Keratinocyte (primary cell): ENCODE measurements around the gene NAA80. TPM values are rescaled to one million over a fixed set of nuclear protein-coding genes. Genes with fewer than 3 reads are reported as not detected.

ENCODE experiments used
- DNase-seq: peaks from one replicate; pipeline ENCODE4 v3.0.0-alpha.2; 2011; ENCODE audit warnings: low read depth, missing footprints, low spot score
- FAIRE-seq: peaks from 2 replicates; lab custom pipeline; 2011; peaks lifted over from hg19 to GRCh38; lab: Jason Lieb, UNC
- H2AFZ ChIP-seq: 2 replicates; pipeline ENCODE4 v1.6.0; 2012; ENCODE audit warnings: low read length, control low read depth, inconsistent platforms; ENCODE audit not compliant: control insufficient read depth
- H3K27ac ChIP-seq: 2 replicates; pipeline ENCODE4 v1.5.1; 2011; ENCODE audit warnings: low read length; ENCODE audit not compliant: control insufficient read depth, insufficient read depth
- H3K27me3 ChIP-seq: 3 replicates; pipeline ENCODE4 v1.6.0; 2011; ENCODE audit warnings: low read length; ENCODE audit not compliant: control insufficient read depth, insufficient read depth; ENCODE audit errors: extremely low read depth
- H3K36me3 ChIP-seq, 2 experiments: 2 replicates in 1 of 2; 3 replicates in 1 of 2; pipeline ENCODE4 v1.5.1; 2011; ENCODE audit warnings: low read length in 2 of 2, mild to moderate bottlenecking in 1 of 2; ENCODE audit not compliant: control insufficient read depth in 2 of 2, insufficient read depth in 2 of 2; ENCODE audit errors: extremely low read depth in 1 of 2
- H3K4me1 ChIP-seq: 3 replicates; pipeline ENCODE4 v1.5.1; 2011; ENCODE audit warnings: low read length; ENCODE audit not compliant: control insufficient read depth, insufficient read depth; ENCODE audit errors: extremely low read depth
- H3K4me2 ChIP-seq: 3 replicates; pipeline ENCODE4 v1.6.0; 2011; ENCODE audit warnings: low read depth, low read length; ENCODE audit not compliant: control insufficient read depth, insufficient read depth; ENCODE audit errors: extremely low read depth
- H3K4me3 ChIP-seq, 3 experiments: fragments of 200-600 bp in 1 of 3; sonication (generic) in 1 of 3; 2 replicates in 2 of 3; 3 replicates in 1 of 3; pipeline ENCODE4 v1.5.1; 2011 to 2016; ENCODE audit warnings: low read length in 3 of 3, mild to moderate bottlenecking in 3 of 3, control low read depth in 2 of 3, inconsistent platforms in 1 of 3, low read depth in 1 of 3, mixed read lengths in 1 of 3, mixed run types in 1 of 3, moderate library complexity in 1 of 3; ENCODE audit not compliant: control insufficient read depth in 2 of 3, insufficient read depth in 2 of 3; ENCODE audit errors: extremely low read depth in 1 of 3
- H3K79me2 ChIP-seq: 2 replicates; pipeline ENCODE4 v1.6.0; 2012; ENCODE audit warnings: low read length; ENCODE audit not compliant: control insufficient read depth, insufficient read depth
- H3K9ac ChIP-seq: 3 replicates; pipeline ENCODE4 v1.6.0; 2011; ENCODE audit warnings: low read length; ENCODE audit not compliant: control insufficient read depth, insufficient read depth; ENCODE audit errors: extremely low read depth
- H3K9me1 ChIP-seq: 3 replicates; pipeline ENCODE4 v1.6.0; 2011; ENCODE audit warnings: low read length; ENCODE audit not compliant: control insufficient read depth, insufficient read depth; ENCODE audit errors: extremely low read depth
- H3K9me3 ChIP-seq: 2 replicates; pipeline ENCODE4 v1.5.1; 2012; ENCODE audit warnings: low read depth, low read length; ENCODE audit not compliant: control insufficient read depth
- H4K20me1 ChIP-seq: 3 replicates; pipeline ENCODE4 v1.6.0; 2011; ENCODE audit warnings: low read length; ENCODE audit not compliant: control insufficient read depth, insufficient read depth; ENCODE audit errors: extremely low read depth
- CTCF ChIP-seq, 3 experiments: IDR thresholded peaks in 1 of 3; conservative IDR thresholded peaks in 1 of 3; optimal IDR thresholded peaks in 1 of 3; 2 replicates in 2 of 3; 3 replicates in 1 of 3; pipeline versions ENCODE3 to v1.5.1; 2011; ENCODE audit warnings: low read length in 3 of 3, mild to moderate bottlenecking in 3 of 3, moderate library complexity in 2 of 3, control low read depth in 1 of 3, inconsistent platforms in 1 of 3; ENCODE audit not compliant: insufficient read depth in 2 of 3; ENCODE audit errors: extremely low read depth in 1 of 3
- EZH2 ChIP-seq: IDR thresholded peaks from one replicate; pipeline ENCODE4 v1.6.1; 2012; ENCODE audit warnings: inconsistent platforms, mild to moderate bottlenecking, low read length, moderate library complexity
- dilution Hi-C: fragments of 300-500 bp; cut with MboI; formaldehyde crosslinking; loops from one replicate; pipeline ENCODE4 v1.7.0; 2020; ENCODE audit warnings: low sequenced_read_pairs; ENCODE audit not compliant: extremely low pct_ligation_motif_present
- polyA plus RNA-seq, 5 experiments: library from polyadenylated mRNA; depleted of rRNA in 3 of 5; stranded (reverse) in 3 of 5; stranded (forward) in 1 of 5; unstranded in 1 of 5; fragments of >200 nt; gene quantifications; 1 replicate in 1 of 5; 2 replicates in 3 of 5; 3 replicates in 1 of 5; pipeline versions ENCODE4 v1.2.1 to v1.2.3, GENCODE V29; 2011 to 2012; ENCODE audit warnings: missing spikeins in 2 of 5, low read depth in 1 of 5, low replicate concordance in 1 of 5

NAA80 gene
- polyA plus RNA-seq, 1 donor (not counting 4 experiments of a cell fraction or from before 2014, with no cell fraction given), result 6.1 TPM

DNA sequence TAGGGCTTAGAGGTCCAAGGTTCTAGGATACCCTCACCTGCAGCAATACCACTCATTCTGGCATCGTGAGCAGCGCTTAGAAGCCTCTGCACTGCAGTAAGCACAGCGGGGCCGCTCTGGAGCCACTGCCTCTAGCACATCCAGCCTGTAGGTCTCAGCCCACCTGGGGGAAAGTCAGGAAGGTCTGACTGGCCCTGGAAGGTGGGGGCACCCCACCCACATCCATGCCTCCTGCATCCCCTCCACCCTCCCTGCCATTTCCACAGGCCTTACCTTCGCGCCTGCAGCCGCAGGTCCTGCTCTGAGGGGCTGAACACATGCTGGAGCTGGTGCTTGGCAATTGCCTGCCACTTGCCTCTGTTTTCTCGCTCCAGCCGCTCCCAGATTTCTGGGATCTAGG is 42.3 kb upstream of the NAA80 start:
- Histone ChIP-seq H3K9ac (no peak overlapping the region), H3K36me3 (no peaks in the 10 kb centered on the region), H3K9me3 (no peaks in the 10 kb centered on the region), H3K4me2 (no peak overlapping the region), H3K4me3 (no peak overlapping the region), H3K79me2 (peaks cover 10% of the 10 kb centered on the region), H3K4me1 (peaks cover 36% of the 10 kb centered on the region), H2AFZ (no peak overlapping the region), H4K20me1 (no peaks in the 10 kb centered on the region), H3K9me1 (no peaks in the 10 kb centered on the region), H3K27ac (no peak overlapping the region), H3K27me3 (no peaks in the 10 kb centered on the region)
- TF ChIP-seq EZH2 (no peak), CTCF (optimal IDR thresholded peaks at IDR 0.05 in 1 of 3, IDR thresholded peaks at IDR 0.05 in 1 of 3, conservative IDR thresholded peaks at IDR 0.05 in 1 of 3; ENCODE audit: extremely low read depth in 1 of 3, insufficient read depth in 2 of 3, low read length in 3 of 3) (no peak)
- dilution Hi-C loops, result no loop called here
- DNase-seq, result no peak
- FAIRE-seq, result no peak

DNA sequence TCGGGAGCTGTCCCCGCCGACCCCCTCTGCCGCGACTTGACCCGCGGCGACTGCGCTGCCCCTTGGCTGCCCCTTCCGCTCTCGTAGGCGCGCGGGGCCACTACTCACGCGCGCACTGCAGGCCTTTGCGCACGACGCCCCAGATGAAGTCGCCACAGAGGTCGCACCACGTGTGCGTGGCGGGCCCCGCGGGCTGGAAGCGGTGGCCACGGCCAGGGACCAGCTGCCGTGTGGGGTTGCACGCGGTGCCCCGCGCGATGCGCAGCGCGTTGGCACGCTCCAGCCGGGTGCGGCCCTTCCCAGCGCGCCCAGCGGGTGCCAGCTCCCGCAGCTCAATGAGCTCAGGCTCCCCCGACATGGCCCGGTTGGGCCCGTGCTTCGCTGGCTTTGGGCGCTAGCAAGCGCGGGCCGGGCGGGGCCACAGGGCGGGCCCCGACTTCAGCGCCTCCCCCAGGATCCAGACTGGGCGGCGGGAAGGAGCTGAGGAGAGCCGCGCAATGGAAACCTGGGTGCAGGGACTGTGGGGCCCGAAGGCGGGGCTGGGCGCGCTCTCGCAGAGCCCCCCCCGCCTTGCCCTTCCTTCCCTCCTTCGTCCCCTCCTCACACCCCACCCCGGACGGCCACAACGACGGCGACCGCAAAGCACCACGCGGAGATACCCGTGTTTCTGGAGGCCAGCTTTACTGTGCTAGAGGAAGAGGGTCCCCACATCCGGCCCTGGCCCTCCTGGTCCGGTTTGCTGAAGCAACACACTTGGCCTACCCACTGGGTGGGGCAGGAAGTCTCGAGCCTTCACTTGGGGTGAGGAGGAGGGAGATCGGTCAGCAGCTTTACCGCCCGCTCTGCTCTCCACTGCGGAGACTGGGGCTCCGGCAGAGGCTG is 41.5 kb upstream of the NAA80 start, which contains the start of gene RASSF1:
RASSF1 (minus strand) TSS at position 389 of the 882 bp plus-strand sequence; CDS start at position 358, 31 bp downstream.
- no peak for FAIRE-seq
- Histone ChIP-seq H3K36me3 (no peaks in the 10 kb centered on the region), H3K27me3 (no peaks in the 10 kb centered on the region), H3K4me3 (peak within 1 kb of the TSS; percentile 44 to 74 (median 69)), H2AFZ (peak within 1 kb of the TSS; percentile 82), H3K9me3 (no peaks in the 10 kb centered on the region), H3K4me2 (peak within 1 kb of the TSS; percentile 92), H3K4me1 (peaks cover 39% of the 10 kb centered on the region), H3K9me1 (no peaks in the 10 kb centered on the region), H3K79me2 (peaks cover 18% of the 10 kb centered on the region), H4K20me1 (no peaks in the 10 kb centered on the region), H3K27ac (peak within 1 kb of the TSS; percentile 61), H3K9ac (peak within 1 kb of the TSS; percentile 71)
- dilution Hi-C loops, result no loop called here
- no peak for DNase-seq
- TF ChIP-seq EZH2 (no peak), CTCF (optimal IDR thresholded peaks at IDR 0.05 in 1 of 3, IDR thresholded peaks at IDR 0.05 in 1 of 3, conservative IDR thresholded peaks at IDR 0.05 in 1 of 3; ENCODE audit: extremely low read depth in 1 of 3, insufficient read depth in 2 of 3, low read length in 3 of 3) (no peak)
